ENCODE results near the gene C1orf116. TPM values are rescaled to one million over a fixed set of nuclear protein-coding genes. Genes with fewer than 3 reads are reported as not detected.
"Not testable (repeated sequence)": the region's sequence is repeated elsewhere in the genome, so short reads cannot be mapped to it uniquely, and the experiment has no call there.

Gene C1orf116
- total RNA-seq, 1 donor from 2014 or later, result 2.2 TPM

DNA sequence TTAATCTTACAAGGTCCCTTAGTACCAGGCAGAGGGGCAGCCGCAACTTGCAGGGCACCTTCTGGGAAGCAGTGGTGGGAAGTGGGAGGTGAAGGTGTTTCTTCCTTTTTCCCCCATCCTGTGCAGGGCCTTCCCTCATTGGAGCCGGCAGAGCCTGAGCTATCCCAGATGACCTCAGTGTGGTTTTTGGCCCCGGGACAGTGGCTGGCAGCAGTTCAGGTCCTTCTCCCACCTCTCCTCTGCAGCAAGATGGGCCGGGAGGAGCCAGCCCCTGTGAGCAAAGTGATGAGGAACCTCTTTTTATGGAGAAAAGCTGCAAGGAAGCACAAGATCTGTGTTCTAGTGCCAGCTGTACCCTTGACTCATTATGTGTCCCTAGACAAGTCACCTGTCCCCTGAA lies 27.3 kb upstream of the C1orf116 start:
- no peak for DNase-seq (ENCODE audit: low spot score)

DNA sequence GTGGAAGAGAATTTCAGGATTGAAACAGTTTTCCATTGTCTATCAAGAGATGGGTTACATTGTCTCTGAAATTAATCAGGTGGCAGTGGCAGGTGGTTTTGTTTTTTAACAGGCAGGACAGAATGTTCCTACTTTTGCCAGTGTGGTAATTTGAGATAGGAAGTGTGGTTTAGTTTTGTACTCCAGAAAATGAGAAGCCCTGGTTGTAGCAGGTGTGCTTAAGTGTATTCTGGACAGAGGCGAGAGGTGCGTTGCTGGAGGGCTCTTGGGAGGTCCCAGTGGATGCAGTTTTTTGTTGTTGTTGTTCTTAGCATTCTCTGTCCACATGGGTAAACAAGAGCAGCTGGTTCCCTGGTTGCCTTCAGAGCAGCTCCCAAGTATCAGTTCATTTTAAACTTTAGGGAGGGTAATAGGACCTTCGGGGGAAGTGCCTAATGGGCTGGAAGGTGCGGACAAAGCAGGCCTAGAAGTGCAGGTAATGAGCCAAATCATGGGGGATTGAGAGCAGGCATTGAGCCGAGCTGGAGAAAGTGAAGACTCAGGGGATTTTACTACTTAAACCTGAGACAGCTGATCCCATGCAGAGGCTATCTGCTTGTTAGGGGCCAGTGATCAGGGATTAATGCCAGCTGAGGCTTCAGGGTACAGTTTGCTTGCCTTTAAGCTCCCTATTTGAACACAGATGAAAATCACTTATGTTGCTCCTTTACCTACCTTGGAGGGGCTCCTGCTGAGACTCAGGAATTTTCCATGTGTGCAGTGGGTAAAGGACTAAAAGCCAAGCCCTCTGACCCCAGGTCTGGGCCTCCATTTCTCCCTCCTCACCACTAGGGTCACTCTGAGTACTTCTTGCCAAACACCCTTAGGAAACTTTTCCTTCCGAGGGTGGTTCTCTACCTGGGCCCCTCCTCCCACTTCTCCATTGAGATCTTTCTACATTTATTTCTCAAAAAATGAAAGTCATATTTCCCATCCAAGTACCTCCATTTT lies 26.6 kb upstream of the C1orf116 start:
- no peak for DNase-seq (ENCODE audit: low spot score)

DNA sequence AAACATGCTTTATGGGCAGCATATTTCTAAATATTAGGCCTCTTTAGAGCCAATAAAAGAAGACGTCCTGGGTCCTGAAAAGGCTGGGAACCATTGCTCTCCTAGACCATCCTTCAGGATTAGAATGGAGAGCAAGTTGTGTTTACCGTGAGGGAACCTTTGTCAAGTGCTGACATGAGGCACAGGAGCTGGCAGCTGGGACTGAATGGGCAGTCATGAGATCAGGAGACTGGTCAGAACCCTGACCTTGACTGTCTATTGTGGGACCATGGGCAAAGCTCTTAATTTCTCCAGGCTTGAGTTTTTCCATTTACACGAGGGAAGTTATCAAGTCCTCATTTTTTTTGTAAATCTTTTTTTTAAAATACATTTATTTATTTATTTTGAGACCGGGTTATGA lies 25.7 kb upstream of the C1orf116 start:
- no peak for DNase-seq (ENCODE audit: low spot score)

DNA sequence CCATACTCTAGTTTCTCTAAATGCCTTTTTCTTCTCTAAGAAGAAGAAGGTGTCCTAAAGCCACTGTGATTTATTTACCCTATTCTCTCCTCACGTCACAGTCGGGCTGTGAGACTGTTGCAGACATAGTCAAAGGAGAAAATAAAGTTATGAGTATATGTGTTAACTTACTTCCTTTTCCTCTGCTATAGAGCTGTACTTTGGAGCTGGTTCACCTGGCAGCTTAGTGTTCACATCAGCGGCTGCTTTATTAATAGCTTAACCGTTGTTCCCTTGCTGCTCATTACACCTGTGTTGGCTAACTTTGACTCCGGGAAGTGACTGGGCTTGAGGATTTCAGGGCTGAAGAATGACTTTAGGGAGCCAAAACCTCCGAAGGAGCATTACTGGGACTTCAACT lies 24.1 kb upstream of the C1orf116 start:
- no peak for DNase-seq (ENCODE audit: low spot score)

DNA sequence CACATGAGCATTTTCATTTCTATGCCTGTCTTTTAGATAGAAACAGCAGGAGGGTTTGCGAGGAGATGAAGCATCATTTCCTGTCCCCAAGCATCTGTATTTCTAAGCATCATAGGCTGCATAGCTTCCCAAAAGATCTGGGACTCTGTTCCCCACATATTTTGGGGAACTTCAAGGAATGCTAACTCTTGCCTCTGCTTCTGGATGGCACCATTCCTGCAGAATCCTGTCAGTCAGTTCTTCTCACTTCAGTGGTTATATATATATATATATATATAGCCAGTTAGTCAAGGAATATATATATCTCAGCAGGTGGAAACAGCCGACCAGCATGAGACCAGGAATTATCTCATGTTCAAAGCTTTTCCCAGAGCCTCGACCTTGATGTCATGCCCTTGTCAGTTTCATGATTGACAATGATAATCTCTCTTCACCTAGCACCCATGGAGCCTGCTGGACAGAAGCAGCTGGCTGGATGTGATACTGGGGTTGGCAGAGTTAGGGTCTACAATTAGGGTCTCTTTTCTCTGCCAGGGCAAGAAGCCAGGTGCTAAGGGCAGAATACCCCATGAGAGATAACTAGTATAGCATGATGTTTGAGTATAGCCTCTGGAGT lies 22.9 kb upstream of the C1orf116 start:
- no peak for DNase-seq (ENCODE audit: low spot score)

DNA sequence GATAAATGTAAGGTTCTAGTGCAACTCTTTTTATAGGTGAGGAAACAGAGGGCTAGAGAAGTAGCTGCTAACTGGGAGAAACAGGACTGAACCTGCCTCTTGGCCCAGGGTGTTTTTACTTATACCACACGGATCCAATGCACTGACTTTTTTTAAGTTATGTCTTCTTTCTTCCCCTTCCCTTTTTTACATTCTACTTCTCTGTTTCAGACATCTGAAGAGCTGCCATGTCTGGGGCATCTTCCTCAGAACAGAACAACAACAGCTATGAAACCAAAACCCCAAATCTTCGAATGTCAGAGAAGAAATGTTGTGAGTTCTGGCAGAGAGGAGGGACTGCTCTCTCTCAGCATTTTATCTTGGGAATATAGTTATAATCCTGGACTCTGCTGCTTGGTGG lies 21.9 kb upstream of the C1orf116 start:
- no peak for DNase-seq (ENCODE audit: low spot score)

DNA sequence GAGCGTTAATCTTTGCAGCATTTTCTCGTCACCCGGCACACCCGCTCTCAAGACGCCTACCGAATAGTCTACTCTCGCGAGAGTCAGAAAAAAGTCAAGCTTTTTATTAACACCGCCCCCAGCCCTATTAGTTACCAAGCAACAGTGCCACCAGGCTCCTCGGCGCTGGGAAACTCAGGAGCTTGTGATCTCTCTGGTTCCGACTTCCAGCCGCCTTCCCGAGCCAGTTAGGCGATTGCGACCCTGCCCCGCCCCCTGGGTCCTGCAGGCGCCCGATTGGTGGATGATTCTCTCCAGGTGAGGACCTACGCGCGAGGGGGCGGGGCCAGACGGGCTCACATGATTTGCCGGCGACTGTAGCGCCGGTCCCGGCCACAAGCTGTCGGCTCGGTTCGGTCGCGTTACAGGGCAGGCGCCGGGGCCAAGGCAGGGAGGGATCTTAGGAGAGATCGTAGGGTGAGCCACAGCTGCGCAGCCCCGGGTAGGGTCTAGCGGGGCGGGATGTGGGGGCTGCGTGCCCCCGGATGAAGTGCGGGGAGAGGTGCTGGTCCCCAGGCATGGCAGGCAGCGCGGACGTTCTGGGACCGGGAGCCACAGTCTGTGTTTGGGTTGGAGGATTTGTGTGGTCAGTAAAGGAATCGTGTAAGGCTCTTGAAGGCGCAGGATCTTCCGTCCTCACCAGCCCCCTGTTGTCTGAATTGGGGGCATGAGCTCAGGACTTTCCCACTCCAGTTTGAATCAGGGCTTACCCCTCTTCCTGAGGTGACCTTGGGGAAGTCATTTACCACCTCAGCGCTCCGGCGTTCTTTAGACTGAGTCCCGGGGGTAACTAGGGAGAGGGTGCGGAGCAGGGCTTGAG lies 20.6 kb upstream of the C1orf116 start, which contains the start of gene PFKFB2:
TSS of gene PFKFB2 (plus strand) at position 365 of the 859 bp plus-strand sequence. CDS start 1,443 bp downstream, outside the sequence.
- DNase-seq (ENCODE audit: low spot score), result peak; percentile 99

DNA sequence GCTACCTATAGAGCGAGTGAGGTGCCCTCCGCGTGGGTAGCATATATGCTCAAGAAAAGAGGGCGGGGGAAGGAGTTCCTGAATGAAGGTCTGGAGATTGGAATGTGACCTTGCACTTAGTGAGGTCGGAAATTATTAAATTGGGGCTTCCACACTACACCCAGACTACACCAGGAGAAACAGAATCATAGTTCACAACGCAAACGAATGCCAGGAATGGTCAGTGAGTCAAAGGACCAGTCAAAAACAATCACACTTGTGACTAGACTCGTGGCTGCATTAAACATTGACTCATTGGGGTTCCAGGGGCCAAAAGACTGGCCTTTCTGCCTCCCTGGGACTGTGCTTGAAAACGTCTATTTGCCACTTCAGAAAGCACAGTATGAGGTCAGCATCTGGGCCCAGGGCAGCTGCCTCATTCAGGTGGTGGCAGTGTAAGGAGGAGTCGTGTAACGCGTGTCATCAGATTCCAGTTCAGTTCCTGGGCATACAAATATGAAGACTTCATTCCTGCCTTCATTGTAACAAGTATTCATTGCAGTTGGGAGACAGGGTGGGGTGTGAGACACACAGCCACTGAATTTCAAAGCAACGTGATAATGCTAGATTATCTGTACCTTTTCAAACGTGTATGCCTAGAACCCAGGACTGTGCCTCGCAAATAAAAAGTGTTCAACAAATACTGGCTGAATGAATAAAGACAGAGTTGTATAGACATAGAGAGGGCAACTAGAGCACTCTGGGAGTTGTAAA lies 18.8 kb upstream of the C1orf116 start, which contains the start of gene YOD1:
TSS of gene YOD1 (minus strand) at position 18 of the 753 bp plus-strand sequence. CDS start 178 bp downstream, outside the sequence.
- DNase-seq (ENCODE audit: low spot score), result no peak

DNA sequence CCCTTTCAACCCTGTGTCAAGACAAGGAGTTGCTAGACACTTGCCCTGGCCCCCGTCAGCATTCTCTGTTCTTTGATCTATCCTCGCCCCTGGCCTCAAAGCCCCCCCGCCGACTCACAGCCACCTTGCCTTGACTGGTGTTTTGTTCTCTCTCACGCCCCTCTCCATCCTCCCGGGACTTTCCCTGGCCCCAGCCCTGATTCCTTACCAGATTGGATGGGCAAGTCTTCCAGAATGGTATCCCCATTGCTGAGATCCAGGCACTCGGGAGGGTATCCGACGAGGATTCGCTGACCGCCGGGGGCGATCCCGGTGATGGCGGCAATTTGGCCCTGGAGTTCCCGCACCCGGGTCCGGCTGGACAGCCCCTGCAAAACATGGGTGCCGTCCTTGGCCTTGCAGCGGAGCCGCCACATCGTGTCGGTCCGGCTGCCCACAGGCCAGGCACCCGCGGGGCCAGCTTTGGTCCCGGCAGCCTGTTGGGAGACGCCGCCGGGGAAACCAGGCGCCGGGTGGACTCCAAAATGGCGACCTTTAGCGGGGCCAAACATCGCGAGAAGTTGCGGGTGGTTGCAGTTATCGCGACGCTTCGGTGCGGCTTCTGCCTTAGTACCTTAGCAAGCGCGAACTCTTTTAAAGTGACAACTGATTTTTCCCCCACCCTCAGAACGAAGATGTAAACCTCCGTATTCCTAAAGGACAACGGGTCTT lies 18.1 kb upstream of the C1orf116 start:
- peak; percentile 96 for DNase-seq (ENCODE audit: low spot score)

DNA sequence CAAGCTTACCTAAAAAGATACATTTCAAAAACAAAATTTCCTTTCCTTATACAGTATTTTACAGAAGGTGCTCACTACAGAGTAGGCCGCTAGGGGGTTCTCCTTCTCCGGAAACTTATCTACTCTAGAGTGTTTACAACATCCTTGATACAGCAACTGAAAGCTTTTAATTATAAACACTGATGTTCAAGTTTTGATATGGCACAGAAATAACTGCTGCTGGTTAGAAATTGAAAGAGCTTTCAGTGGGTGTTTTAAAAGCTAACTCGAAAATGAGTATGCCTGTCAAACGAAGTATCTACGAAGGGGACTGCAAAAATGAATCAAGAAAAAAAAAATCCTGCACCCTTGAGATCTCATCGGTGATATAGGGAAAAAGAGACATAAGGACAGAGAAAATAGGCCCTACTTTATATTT lies 17.4 kb upstream of the C1orf116 start:
- DNase-seq (ENCODE audit: low spot score), result peak; percentile 72

DNA sequence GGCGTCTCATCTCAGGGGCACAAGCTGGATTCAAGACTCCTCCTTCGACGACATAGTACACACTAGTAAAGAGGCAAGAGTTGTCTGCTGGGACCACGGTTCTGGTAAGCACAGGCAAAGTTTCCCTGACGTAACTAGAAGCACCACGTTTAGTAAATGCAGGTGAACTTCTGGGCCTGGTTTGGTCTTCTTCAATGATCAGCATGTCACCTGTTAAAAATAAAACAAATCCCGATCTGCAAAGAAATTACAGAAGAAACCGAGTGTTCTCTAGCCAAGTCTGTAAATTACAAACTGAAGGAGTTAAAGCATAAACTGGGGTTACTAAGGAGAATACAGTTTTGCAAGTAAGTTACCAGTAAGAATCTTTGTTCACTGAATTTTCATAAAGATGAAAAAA lies 17.0 kb upstream of the C1orf116 start:
- no peak for DNase-seq (ENCODE audit: low spot score)

DNA sequence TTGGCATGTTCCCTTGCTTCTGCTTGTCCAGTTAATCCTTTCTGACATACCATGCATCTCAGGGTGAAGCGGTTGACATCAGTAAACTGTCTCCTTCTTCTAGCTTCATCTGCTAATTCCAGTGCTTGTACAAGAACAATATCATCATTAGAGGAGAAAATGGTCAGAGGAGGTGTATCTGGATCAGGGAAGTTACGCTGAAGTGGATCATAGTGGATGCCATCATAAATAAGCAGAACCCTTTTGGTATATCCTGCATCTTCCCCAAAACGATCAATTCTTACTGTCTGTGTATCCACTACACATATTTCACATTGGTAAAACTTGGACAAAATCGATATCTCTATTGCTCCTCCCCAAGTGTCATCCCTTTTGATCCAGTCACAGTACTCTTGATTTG lies 16.5 kb upstream of the C1orf116 start:
- no peak for DNase-seq (ENCODE audit: low spot score)

DNA sequence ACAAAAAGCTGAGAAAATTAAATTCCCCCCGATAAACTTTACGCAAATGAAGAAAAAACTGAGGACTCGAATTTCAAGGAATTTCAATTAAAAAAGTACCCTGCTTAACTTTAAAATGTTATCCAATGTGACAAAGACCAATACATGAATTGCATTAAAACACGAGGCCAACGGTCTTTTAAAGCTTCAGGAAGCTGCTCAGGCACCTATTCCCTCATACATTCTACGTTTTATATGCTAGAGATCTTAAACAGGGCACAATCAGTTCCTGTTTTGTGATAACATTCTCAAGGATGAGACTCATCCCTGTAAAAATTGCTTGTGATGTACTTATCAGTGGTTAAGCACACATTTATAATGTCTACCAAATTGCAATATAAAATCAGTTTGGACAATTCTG lies 15.5 kb upstream of the C1orf116 start:
- DNase-seq (ENCODE audit: low spot score), result no peak

DNA sequence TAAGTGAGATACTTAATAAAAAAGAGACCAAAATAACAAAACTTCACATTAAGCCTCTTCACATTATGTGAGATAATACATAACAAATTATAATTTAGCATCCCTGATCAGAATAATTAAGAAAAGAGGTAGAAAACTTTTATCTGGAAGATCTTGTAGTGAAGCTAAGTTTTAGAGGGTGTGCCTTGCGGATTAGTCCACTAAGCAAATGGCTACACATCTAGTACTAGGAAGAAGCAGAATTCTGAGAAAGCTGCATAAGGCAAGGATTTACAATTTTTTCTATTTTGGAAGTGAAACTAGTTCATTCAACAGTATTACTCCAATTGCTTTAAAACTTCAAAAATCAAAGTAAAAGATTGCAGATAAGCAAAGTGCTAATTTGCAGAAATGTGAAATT lies 14.9 kb upstream of the C1orf116 start:
- no peak for DNase-seq (ENCODE audit: low spot score)

DNA sequence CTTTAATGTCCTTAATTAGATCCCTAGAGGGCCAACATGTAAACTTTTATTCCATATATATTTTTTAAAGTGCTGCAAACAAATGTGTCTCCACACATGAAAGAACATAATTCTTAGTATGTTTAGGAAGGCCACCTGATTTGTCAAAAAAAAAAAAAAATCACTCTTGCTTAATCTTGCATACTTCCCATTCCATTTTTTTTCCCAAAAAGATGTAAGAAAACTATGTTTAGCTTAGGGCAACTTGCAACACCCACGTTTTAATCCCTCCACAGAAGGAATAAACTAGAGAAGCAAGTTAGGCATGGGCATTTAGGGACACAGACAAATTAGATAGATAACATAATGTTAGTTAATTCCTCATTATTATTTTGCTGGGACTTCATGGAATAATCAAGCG lies 12.9 kb upstream of the C1orf116 start:
- no peak for DNase-seq (ENCODE audit: low spot score)

DNA sequence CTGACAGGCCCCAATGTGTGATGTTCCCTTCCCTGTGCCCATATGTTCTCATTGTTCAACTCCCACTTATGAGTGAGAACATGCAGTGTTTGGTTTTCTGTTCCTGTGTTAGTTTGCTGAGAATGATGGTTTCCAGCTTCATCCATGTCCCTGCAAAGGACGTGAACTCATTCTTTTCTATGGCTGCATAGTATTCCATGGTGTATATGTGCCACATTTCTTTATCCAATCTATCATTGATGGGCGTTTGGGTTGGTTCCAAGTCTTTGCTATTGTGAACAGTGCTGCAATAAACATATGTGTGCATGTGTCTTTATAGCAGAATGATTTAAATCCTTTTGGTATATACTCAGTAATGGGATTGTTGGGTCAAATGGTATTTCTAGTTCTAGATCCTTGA lies 8.8 kb upstream of the C1orf116 start:
- DNase-seq (ENCODE audit: low spot score), result not testable (repeated sequence)

DNA sequence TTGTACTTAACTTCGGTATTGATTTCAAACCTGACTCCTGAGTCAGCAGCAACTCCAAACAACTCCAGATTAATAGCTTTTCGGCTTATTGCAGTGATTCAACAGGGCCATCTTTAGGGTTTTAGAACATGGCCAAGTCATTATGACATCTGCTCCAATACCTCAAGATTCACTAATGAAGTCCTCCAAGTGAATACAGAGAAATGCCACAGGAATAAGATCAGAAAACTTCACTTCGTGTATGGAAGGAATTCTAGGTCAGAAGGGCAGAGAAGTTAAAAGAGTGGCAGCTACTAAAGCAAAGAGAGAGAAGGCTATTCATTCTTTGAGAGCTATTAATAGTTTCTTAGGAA lies 7.6 kb upstream of the C1orf116 start:
- DNase-seq (ENCODE audit: low spot score), result peak; percentile 54

DNA sequence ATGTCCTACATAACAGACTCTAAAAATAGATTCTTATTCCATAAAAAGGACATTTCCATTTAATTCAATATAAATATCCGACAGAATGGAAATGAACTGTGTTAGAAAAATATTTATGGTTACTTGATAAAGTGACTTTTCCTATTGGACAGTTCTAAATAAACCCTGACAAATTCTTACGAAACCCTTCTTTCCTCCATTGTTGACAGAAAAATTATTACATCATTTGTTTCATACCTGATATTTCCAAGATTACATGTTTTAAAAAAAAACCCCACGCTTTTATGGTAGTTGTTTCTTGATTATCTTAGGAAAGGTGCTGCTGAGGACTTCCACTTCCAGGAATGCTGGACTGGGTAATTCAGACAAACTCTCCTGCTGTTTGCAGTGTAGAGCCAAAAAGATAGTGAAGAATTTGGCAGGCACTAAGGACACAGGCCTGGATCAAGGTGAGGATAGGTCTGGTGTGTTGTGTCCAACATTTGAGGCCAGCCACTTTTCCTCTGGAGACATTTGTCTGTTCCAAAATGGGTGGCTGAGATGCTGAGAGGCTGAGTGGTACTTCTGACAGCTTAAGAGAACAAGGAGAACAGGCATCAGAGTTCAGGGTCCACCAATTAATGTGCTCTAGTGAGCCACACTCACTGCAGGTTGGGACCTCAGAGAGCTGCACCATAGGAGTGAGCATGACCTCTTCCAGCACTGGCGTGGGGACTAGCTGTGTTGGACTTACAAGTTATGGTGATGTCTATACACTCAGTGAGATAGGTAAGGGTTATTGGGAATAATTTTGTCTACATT lies 7.0 kb upstream of the C1orf116 start:
- DNase-seq (ENCODE audit: low spot score), result no peak

DNA sequence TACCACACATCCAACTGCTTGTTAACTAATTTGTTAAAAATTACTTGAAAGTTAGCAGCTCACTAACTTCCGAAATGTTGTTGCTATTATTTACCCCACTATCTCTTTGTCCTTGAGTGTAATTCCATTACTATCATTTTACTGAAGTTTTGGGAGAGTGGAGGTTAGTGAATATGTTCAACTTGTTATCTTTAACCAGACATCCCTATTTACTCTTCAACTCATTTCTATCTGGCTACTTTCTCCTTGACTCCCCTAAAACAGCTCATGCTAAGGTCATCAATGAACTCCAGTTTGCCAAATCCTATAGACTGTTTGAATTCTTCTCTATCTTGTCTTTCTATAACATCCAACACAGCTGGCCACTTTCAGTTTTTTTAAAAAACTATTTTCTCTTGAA lies 4.3 kb upstream of the C1orf116 start:
- no peak for DNase-seq (ENCODE audit: low spot score)
